ENCODE data around the gene ZNF442.
A peak's percentile ranks its signal among the peaks of the same experiment; 100 is the strongest.
"Not testable (repeated sequence)": the region's sequence is repeated elsewhere in the genome, so short reads cannot be mapped to it uniquely, and the experiment has no call there.

ZNF442 gene

DNA sequence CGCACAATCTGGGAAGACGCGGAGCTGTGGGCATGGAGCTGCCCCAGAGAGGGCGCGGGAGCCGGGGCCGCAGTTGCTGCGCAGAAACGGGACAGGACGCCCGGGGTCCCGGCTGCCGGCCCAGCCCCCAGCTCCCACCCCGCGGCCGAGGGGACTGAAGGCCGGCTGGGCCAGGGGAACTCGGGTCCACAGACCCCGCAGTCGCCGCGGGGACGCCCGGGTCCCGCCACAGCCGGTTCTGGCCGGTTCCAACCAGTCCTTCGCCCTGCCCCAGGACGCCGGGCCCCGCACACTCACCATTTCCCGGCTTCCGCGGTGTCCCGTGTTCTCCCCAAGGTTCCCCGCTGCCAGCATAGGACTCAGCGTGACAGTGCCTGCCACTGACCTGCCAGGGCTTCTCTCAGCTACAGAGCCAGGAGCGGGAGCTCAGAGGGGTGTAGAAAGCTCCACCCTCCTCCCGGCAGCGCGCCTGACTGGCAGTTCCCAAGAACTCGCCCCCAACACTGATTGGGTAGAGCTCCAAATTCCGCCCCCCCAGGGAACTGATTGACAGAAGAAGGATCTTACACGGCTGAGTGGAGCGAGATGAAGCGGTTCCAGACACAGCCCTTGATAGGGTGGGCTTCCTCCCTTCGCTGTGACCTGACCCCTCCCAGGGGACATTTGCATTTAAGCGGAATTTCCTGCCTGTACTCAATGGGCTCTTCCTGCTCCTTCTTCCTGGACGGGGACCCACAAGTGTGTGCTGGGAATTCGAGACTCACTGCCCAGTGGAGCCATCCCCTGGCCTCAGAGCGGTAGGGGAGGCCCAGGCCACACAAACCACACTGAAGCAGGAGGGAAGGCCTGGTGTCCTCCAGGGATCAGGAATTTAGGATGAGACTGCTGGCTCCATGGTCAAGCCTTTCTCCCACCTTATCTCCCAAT, at the start of gene ZNF442:
ZNF442 (minus strand) TSS at position 448 of the 927 bp plus-strand sequence. CDS start 2,052 bp downstream, outside the sequence.
- peak; percentile 82 for DNase-seq (ENCODE audit: low read depth)

DNA sequence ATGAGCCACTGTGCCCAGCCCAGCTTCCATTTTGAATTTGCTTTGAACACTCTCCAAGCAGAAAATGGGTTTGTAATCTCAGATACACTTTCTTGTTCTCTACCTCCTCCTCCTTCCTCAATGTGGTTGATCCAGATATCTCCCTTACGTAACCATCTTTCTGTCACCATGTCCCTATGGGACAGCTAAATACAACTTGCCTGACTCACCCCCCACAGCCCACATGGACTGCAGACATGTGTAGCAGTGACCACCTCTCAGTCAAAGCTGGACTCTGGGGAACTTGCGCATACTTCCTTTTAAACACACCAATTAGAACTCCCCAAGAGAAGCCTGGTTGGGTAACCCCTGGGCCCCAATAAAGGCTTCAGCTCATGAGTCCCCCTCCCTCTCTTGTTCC, 46.4 kb upstream of the ZNF442 start:
- no peak for DNase-seq (ENCODE audit: low read depth)

DNA sequence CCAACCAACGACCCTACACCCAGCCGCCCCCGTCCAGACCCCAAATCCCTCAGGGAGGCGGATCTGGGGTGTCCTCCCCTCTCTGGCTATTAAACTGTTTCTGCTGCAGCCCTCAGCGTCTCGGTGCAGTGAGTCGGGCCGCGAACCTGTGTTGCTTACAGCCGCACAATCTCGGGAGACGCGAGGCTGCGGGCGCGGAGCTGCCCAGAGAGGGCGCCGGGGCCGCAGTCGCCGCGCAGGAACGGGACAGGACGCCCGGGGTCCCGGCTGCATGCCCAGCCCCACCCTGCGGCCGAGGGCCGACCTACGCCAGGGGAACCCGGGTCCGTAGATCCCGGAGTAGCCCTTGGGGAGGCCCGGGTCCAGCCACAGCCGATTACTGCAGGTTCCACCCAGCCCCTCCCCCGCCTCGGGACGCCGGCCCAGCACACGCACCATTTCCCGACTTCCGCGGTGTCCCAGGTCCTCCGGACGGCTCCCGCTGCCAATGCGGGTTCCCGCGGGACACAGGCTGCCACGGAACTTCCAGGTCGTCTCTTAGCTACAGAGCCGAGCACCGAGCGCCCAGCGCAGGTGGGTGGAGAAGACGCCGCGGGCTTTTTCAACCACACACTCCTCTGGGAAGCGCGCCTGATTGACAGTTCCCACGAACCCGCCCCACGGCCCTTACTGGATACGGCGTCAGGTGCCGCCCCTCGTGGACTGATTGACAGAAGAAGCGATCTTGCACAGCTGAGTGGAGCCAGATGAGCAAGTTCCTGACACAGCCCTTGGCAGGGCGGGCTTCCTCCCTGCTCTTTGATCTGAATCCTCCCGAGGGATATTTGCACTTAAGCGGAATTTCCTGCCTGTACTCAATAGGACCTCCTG, 35.4 kb upstream of the ZNF442 start, which contains the start of gene ZNF799:
ZNF799 (minus strand) TSS at position 639 of the 870 bp plus-strand sequence; CDS start at position 438, 201 bp downstream.
- peak; percentile 82 for DNase-seq (ENCODE audit: low read depth)

DNA sequence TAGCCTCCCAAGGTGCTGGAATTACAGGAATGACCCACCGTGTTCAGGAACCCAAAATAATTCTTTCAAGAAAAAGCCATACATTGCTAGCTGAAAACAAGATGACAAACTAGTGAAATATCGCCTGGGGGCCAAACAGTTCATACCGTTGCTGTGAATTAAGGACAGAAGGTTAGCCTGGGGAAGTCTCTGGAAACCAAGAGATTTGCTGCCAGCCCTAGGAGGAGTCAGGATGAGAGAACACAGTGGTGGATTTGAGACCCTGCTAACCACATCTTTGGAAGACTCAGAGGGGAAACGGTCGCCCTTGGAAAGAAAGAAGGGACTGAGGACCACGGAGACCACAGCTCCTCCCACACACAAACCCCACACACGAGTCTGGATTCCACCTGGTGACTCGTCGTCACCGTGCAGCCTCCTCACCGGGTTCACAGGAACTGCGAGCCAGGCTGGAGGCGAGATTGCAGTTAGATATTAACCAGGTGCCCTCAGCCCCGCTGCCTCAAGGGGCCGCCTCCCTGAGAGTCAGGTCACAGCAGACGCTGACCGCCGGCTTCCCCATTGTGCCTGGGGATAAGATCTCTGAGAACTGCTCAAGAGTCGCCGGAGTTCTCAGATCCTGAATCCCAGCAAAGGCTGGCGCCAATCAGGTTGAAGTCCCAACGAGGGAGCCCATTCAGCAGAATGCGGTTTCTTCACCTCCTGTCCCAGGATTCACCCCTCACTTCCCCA, 34.6 kb upstream of the ZNF442 start:
- DNase-seq (ENCODE audit: low read depth): not testable (repeated sequence)

DNA sequence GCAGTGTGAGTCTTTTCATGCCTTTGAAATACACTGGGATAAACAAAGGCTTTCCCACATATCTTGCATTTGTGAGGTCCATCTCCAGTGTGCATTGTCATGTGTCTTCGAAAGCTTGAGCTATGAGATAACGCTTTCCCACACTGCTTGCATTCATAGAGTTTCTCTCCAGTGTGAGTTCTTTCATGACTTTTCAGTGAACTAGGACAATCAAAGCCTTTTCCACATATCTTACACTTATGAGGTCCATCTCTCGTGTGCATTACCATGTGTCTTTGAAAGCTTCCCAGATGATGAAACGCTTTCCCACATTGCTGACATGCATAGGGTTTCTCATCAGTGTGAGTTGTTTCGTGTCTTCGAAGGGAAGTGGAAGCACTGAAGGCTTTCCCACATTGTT, 25.7 kb upstream of the ZNF442 start:
- DNase-seq (ENCODE audit: low read depth): not testable (repeated sequence)

DNA sequence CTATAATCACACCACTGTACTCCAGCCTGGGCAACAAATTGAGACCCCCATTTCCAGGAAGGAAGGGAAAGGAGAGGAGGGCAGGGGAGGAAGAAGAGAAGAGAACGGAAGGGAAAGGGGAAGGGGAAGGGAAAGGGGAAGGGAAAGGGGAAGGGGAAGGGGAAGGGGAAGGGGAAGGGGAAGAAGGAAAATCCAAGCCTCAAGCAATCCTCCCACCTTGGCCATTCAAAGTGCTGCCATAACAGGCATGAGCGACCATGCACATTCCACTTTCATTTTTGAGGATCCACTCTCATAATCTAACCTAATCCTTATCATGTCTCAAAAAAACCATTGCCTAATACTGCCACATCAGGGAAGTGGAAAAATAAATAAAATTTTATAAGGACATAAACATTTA, 20.9 kb upstream of the ZNF442 start:
- not testable (repeated sequence) for DNase-seq (ENCODE audit: low read depth)

DNA sequence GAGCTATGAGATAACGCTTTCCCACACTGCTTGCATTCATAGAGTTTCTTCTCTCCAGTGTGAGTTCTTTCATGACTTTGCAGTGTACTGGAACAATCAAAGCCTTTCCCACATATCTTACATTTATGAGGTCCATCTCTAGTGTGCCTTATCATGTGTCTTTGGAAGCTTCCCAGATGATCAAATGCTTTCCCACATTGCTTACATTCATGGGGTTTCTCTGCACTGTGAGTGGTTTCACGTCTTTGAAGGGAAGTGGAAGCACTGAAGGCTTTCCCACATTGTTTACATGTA, 14.9 kb upstream of the ZNF442 start:
- DNase-seq (ENCODE audit: low read depth): no peak

DNA sequence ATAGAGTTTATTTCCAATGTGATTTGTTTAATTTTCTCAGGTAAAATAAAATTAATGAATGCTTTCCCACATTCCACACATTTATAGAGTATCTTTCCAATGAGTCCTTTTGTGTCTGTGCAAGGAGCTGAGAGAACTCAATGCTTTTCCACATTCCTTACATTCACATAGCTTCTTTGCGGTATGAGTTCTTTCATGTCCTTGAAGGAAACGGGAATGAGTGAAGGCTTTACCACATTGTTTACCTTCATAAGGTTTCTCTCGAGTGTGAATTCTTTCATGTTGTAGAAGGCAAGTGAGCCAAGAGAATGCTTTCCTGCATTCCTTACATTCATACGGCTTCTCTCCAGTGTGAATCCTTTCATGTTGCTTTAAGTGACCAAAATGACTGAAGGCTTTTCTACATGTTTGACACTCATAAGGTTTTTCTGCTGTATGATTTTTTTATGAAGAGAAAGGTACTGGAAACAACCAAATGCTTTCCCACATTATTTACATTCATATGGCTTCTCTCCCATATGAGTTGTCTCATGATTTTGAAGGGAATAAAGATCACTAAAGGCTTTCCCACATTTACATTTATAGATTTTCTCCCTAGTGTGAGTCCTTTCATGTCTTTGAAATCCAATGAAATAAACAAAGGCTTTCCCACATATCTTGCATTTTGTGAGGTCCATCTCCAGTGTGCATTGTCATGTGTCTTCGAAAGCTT, 14.4 kb upstream of the ZNF442 start:
- no peak for DNase-seq (ENCODE audit: low read depth)

DNA sequence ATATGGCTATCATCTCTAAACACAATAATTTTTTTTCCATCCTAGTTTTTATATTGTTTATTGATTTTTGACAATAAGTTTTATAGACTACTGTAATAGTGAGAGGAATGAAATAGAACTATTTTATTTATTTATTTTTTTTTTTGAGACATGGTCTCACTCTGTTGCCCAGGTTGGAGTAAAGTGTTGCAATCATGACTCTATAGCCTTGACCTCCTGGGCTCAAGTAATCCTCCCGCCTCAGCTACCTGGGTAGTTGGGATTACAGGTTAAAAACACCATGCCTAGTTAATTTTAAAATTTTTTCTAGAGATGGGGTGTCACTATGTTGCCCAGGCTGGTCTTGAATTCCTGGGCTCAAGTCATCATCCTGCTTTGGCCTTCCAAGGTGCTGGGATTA, 8.5 kb upstream of the ZNF442 start:
- DNase-seq (ENCODE audit: low read depth): no peak

DNA sequence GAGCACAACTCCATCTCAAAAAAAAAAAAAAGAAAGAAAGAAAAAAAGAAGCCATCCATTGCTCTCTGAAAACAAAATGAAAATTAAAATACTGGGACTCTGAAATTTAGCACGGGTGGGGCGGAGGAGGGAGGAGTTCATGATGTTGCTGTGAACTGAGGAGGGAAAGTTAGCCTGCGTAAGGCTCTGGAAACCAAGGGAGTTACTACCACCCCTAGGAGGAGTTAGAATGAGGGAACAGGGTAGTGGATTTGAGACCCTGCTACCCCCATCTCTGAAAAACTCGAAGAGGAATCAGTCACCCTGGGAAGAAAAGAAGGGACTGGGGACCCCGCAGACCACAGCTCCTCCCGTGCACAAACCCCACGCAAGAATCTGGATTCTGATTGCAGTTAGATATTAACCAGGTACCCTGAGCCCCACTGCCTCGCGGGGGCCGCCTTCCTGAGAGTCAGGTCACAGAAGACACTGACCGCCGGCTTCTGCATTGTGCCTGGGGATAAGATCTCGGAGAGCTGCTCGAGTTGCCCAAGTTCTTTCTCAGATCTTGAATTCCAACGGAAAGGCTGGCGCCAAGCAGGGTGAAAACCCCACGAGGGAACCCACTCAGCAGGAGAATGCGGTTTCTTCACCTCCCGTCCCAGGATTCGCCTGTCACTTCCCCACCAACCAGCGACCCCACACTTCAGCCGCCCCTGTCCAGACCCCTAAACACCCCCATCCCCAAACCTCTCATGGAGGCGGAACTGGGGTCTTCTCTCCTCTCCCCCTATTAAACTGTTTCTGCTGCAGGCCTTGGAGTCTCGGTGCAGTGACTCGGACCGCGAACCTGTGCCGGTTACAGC, 870 bp downstream of the ZNF442 start:
- DNase-seq (ENCODE audit: low read depth): no peak

DNA sequence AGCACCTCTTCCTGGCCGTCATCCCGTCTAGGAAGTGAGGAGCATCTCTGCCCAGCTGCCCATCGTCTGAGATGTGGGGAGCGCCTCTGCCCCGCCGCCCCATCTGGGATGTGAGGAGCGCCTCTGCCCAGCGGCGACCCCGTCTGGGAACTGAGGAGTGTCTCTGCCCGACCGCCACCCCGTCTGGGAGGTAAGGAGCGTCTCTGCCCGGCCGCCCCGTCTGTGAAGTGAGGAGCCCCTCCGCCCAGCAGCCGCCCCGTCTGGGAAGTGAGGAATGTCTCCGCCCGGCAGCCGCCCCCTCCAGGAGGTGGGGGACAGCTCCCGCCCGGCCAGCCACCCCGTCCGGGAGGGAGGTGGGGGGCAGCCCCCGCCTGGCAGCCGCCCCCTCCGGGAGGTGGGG, 3.2 kb downstream of the ZNF442 start:
- not testable (repeated sequence) for DNase-seq (ENCODE audit: low read depth)

DNA sequence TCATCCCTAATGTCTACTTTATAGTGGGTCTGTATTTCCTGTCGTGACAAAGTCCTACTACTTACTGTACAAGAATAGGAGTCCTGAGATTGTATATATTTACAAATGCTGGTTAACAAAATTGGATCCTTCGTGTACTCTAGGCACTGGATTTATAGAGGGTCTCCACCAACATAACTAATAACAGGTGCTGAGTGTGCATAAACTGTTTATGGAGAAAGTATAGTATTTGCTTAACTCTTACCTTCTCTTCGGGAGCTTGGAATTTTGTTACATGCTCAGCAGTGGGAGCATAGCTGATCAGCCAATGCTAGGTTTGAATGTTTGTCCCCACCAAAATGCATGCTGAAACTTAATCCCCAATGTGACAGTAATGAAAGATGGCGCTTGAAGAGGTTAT, 12.1 kb downstream of the ZNF442 start:
- DNase-seq (ENCODE audit: low read depth): no peak

DNA sequence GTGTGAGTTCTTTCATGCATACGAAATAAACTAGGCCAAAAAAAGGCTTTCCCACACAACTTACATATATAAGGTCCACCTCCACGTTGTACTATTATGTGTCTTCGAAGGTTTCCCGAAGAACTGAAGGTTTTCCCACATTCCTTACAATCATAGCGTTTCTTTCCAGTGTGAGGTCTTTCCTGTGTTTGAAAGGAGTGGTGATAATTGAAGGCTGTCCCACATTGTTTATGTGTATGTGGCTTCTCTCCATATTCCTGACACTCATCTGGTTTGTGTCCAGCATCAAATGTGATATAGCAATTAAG, 14.6 kb downstream of the ZNF442 start:
- DNase-seq (ENCODE audit: low read depth): no peak

DNA sequence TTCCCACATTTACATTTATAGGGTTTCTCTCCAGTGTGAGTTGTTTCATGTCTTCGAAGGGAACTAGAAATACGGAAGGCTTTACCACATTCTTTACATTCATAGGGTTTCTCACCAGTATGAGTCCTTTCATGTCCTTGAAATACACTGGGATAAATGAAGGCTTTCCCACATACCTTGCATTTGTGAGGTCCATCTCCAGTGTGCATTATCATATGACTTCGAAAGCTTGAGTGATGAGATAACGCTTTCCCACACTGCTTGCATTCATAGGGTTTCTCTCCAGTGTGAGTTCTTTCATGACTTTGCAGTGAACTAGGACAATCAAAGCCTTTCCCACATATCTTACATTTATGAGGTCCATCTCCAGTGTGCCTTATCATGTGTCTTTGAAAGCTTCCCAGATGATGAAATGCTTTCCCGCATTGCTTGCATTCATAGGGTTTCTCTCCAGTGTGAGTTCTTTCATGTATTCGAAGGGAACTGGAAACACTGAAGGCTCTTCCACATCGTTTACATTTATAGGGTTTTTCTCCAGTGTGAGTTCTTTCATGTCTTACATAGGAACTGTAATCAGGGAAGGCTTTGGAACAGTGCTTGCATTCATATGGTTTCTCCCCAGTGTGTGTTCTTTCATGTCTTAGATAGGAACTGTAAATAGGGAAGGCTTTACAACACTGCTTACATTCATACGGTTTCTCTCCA, 15.1 kb downstream of the ZNF442 start:
- DNase-seq (ENCODE audit: low read depth): no peak

DNA sequence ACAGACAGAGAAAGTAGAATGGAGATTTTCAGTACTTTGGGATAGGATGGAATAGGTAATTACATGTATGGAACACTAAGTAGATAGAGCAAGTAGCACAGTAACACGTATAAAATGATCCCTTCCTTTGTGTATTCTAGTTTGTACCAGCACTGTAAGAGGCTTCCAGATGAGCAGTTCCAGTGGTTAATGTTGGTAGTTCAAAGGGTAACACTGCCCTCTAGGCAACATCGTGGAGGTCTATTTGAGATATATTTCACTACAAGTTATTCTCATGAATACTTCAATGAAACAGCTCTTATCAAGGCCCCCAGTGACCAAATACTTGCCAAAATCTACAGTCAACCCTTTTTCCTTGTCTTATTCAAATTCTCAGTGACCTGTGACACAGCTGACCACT, 18.6 kb downstream of the ZNF442 start:
- no peak for DNase-seq (ENCODE audit: low read depth)

DNA sequence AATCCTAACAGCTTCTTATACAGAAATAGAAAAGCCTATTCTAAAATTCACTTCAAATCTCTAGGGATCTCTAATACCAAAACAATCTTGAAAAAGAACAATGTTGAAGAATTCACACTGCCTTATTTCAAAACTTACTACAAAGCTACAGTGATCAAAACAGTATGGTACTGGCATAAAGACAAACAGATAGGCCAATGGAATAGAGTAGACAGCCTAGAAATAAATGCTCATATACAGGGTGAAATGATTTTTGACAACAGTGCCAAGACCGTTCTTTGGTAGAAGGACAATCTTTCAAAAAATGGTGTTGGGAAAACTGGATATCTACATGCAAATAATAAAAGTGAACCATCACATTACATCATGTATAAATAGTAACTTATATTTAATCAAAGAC, 20.3 kb downstream of the ZNF442 start:
- no peak for DNase-seq (ENCODE audit: low read depth)

DNA sequence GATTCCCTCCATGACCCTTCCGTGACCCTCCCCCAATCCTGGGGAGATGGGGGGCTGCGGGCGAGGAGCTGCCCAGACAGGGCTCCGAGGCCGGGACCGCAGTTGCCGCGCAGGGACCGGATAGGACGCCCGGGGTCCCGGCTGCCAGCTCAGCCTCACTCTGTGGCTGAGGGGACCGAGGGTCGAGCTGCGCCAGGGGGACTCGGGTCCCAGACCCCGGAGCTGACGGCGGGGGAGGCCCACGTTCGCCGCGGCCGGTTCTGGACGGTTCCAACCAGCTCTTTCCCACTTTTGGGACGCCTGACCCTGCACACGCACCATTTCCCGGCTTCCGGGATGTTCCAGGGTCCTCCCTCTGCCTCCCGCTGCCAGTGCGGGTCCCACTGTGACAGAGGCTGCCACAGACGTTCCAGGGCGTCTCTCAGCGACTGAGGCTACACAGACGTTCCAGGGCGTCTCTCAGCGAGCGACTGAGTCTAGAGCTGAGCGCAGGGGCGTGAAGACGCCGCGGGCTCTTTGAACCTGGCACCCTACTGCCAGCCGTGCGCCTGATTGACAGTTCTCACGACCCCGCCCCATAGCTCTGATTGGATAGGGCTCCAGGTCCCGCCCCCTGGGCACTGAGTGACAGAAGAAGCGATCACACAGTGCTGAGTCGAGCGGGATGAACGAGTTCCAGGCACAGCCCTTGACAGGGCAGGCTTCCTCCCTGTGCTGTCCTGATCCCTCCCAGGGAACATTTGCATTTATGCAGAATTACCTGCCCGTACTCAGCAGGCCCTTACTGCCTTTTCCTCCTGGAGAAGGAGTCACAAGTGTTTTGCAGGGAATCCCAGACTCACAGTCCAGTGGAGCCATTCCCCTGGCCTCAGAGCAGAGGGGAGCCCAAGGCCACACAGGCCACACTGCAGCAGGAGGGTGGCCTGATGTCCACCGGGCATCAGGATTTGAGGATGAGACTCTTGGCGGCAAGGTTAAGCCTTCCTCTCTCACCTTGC, 32.0 kb downstream of the ZNF442 start, which contains the start of gene ZNF563:
ZNF563 (minus strand) TSS at position 472 of the 998 bp plus-strand sequence; CDS start at position 321, 151 bp downstream.
- peak; percentile 61 for DNase-seq (ENCODE audit: low read depth)

DNA sequence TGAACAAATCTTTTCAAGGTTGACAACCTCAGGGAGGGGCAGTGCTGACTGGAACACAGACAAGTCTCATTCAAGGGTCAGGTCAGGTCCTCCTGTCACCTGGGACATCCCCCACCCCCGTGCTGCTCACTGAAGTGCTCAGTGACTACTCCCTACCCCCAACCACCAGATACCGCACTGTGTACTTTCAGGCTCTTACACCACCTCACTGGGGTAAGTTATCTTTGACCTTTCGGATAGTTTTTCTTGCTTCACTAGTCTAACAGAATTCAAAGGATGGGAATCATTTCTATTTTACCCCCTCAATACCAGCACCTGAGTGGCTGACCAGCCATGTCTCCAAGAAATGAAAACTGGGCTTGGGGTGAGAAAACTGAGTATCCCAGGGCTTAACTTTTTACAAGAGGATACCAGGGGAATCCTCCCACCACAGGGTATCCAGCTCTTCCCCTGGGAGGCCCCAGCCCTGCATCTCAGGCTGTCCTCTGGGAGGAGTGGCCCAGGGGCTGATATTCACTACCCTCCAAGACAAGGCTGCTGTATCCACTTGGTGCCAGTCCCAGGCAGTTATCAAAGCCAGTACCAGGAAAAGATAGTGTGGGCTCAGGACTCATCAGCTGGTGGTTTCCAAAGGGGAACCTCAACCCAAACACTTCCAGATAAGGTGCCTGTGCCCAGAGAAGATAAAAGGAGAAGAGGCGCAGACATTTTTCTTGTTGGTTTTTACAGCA, 34.1 kb downstream of the ZNF442 start:
- DNase-seq (ENCODE audit: low read depth): no peak

All from non-pigmented ciliary epithelial cell (primary cell).